HG02588 (cell line): ENCODE measurements around the gene KCTD3.

ENCODE experiments used
- ATAC-seq: cut with Tn5 transposase; IDR thresholded peaks from one replicate; pipeline ENCODE4 v1.9.1; 2021; ENCODE audit warnings: mild to moderate bottlenecking, moderate library complexity; ENCODE audit not compliant: unreplicated experiment

KCTD3 gene

GRCh38 chr1:215566556-215567490 is at the start of gene KCTD3:
Gene KCTD3 (plus strand): TSS chr1:215567304. CDS start chr1:215567686, 382 bp downstream.
- peak; percentile 73 for ATAC-seq

- no peak for ATAC-seq
Measured at GRCh38 chr1:215517441-215517891, 49.6 kb upstream of the KCTD3 start.

GRCh38 chr1:215518594-215518993 is 48.5 kb upstream of the KCTD3 start:
- no peak for ATAC-seq

GRCh38 chr1:215521279-215521678 is 45.8 kb upstream of the KCTD3 start:
- ATAC-seq: no peak

- no peak for ATAC-seq
Measured at GRCh38 chr1:215523128-215523861, 43.8 kb upstream of the KCTD3 start.

GRCh38 chr1:215523906-215524305 is 43.2 kb upstream of the KCTD3 start:
- no peak for ATAC-seq

GRCh38 chr1:215526147-215526845 is 40.8 kb upstream of the KCTD3 start:
- no peak for ATAC-seq

GRCh38 chr1:215526846-215527151 is 40.3 kb upstream of the KCTD3 start:
- ATAC-seq: no peak

GRCh38 chr1:215529111-215529510 is 38.0 kb upstream of the KCTD3 start:
- ATAC-seq: peak; percentile 63

- ATAC-seq: peak; percentile 18
Measured at GRCh38 chr1:215529571-215529970, 37.5 kb upstream of the KCTD3 start.

- no peak for ATAC-seq
Measured at GRCh38 chr1:215530401-215530984, 36.6 kb upstream of the KCTD3 start.

- ATAC-seq: no peak
Measured at GRCh38 chr1:215539803-215540570, 27.1 kb upstream of the KCTD3 start.

- no peak for ATAC-seq
Measured at GRCh38 chr1:215542301-215542700, 24.8 kb upstream of the KCTD3 start.

GRCh38 chr1:215543191-215543606 is 23.9 kb upstream of the KCTD3 start:
- ATAC-seq: peak; percentile 96

GRCh38 chr1:215543806-215544205 is 23.3 kb upstream of the KCTD3 start:
- ATAC-seq: no peak

GRCh38 chr1:215544566-215544965 is 22.5 kb upstream of the KCTD3 start:
- ATAC-seq: no peak

- ATAC-seq: no peak
Measured at GRCh38 chr1:215545096-215545495, 22.0 kb upstream of the KCTD3 start.

- no peak for ATAC-seq
Measured at GRCh38 chr1:215547011-215547410, 20.1 kb upstream of the KCTD3 start.

- no peak for ATAC-seq
Measured at GRCh38 chr1:215551806-215552205, 15.3 kb upstream of the KCTD3 start.

- ATAC-seq: no peak
Measured at GRCh38 chr1:215554865-215555264, 12.2 kb upstream of the KCTD3 start.
